GM12878 (cell line): ENCODE measurements around the gene COL4A2. TPM values are rescaled to one million over a fixed set of nuclear protein-coding genes. Genes with fewer than 3 reads are reported as not detected.

Experiments used
- ATAC-seq: fragments of 200-7000 bp; cut with Tn5 transposase; 3 replicates; pipeline ENCODE4 v1.9.1; 2020; ENCODE audit warnings: mild to moderate bottlenecking, moderate library complexity
- BruUV-seq: library from RNA; stranded (reverse); fragments of 400-500 nt; replicated peaks from 2 replicates; lab custom pipeline; 2021; lab: Mats Ljungman, UMichigan
- CTCF ChIA-PET: fragments of 300-600 bp; sonication (Branson Sonifier 250); formaldehyde crosslinking; extraction: SDS; loops from one replicate; lab custom pipeline; 2021; ENCODE audit warnings: inconsistent platforms; lab: Yijun Ruan, JAX
- POLR2A ChIA-PET: fragments of 350-600 bp; formaldehyde crosslinking; extraction: SDS; loops from one replicate; lab custom pipeline; 2021; ENCODE audit warnings: inconsistent platforms; lab: Charles Lee
- RAD21 ChIA-PET: fragments of 300-600 bp; sonication (Branson Sonifier 250); formaldehyde crosslinking; loops from one replicate; lab custom pipeline; 2023; ENCODE audit warnings: antibody characterized with exemption; ENCODE audit not compliant: unreplicated experiment; lab: Charles Lee
- SMC1A ChIA-PET: fragments of 300-600 bp; sonication (Branson Sonifier 250); formaldehyde crosslinking; loops from one replicate; lab custom pipeline; 2023; ENCODE audit not compliant: unreplicated experiment, uncharacterized antibody; lab: Charles Lee
- DNase-seq: peaks from one replicate; pipeline ENCODE4 v3.0.0-alpha.2; 2011; ENCODE audit warnings: low read depth, low spot score
- FAIRE-seq: peaks from 3 replicates; lab custom pipeline; 2011; peaks lifted over from hg19 to GRCh38; lab: Jason Lieb, UNC
- H2AFZ ChIP-seq: 2 replicates; pipeline ENCODE4 v1.6.0; 2011; ENCODE audit warnings: low read depth, low read length, control low read depth; ENCODE audit not compliant: control insufficient read depth
- H3K27ac ChIP-seq: 2 replicates; pipeline ENCODE4 v1.5.1; 2011; ENCODE audit warnings: control low read depth; ENCODE audit not compliant: control insufficient read depth, insufficient read depth
- H3K27me3 ChIP-seq, 2 experiments: replicated peaks in 1 of 2; 2 replicates each; pipeline versions ENCODE4 v1.6.0 to v1.6.1; 2011; ENCODE audit warnings: low read length in 1 of 2; ENCODE audit not compliant: control insufficient read depth in 2 of 2, insufficient read depth in 2 of 2
- H3K36me3 ChIP-seq, 2 experiments: 2 replicates each; pipeline ENCODE4 v1.5.1; 2011; ENCODE audit warnings: low read length in 1 of 2; ENCODE audit not compliant: control insufficient read depth in 2 of 2, insufficient read depth in 2 of 2
- H3K4me1 ChIP-seq: 2 replicates; pipeline ENCODE4 v1.6.1; 2011; ENCODE audit warnings: mild to moderate bottlenecking, low read length, moderate library complexity, mixed read lengths; ENCODE audit not compliant: control insufficient read depth, insufficient read depth
- H3K4me2 ChIP-seq: 2 replicates; pipeline ENCODE4 v1.6.0; 2011; ENCODE audit warnings: control low read depth; ENCODE audit not compliant: control insufficient read depth, insufficient read depth
- H3K4me3 ChIP-seq: fragments of 200-600 bp; sonication (generic); 2 replicates; pipeline ENCODE4 v1.5.1; 2016
- H3K79me2 ChIP-seq: 2 replicates; pipeline ENCODE4 v1.6.0; 2011; ENCODE audit warnings: low read length; ENCODE audit not compliant: control insufficient read depth, insufficient read depth
- H3K9ac ChIP-seq: 2 replicates; pipeline ENCODE4 v1.8.0; 2011; ENCODE audit warnings: low read length, control low read depth, mixed read lengths; ENCODE audit not compliant: control insufficient read depth, insufficient read depth
- H3K9me3 ChIP-seq: replicated peaks from 3 replicates; pipeline ENCODE4 v1.5.1; 2011; ENCODE audit warnings: mild to moderate bottlenecking, low read length; ENCODE audit not compliant: control insufficient read depth, insufficient read depth
- H4K20me1 ChIP-seq: 2 replicates; pipeline ENCODE4 v1.6.0; 2011; ENCODE audit not compliant: control insufficient read depth, insufficient read depth
- ATF7 ChIP-seq: fragments of 450-650 bp; IDR thresholded peaks from 2 replicates; pipeline ENCODE4 v1.6.1; 2016; ENCODE audit warnings: low read depth, mild to moderate bottlenecking
- BACH1 ChIP-seq: fragments of 450-650 bp; IDR thresholded peaks from 2 replicates; pipeline ENCODE4 v1.6.1; 2017; ENCODE audit warnings: mild to moderate bottlenecking, borderline replicate concordance
- CEBPZ ChIP-seq: fragments of 150-350 bp; IDR thresholded peaks from 2 replicates; pipeline ENCODE4 v1.6.1; 2016; ENCODE audit warnings: low read depth, low read length
- CHD4 ChIP-seq: fragments of 200-600 bp; sonication (generic); IDR thresholded peaks from 2 replicates; pipeline ENCODE4 v1.6.1; 2016; ENCODE audit warnings: mild to moderate bottlenecking
- CREB1 ChIP-seq: IDR thresholded peaks from 2 replicates; pipeline ENCODE4 v1.6.1; 2012; ENCODE audit warnings: low read depth, mild to moderate bottlenecking, inconsistent platforms
- JUNB ChIP-seq: IDR thresholded peaks from 2 replicates; pipeline ENCODE4 v1.6.1; 2016; ENCODE audit warnings: antibody characterized with exemption, mild to moderate bottlenecking
- NR2C1 ChIP-seq: fragments of 450-650 bp; IDR thresholded peaks from 2 replicates; pipeline ENCODE4 v1.6.1; 2017; ENCODE audit warnings: antibody characterized with exemption, mild to moderate bottlenecking, moderate library complexity
- TCF12 ChIP-seq: IDR thresholded peaks from 2 replicates; pipeline ENCODE4 v1.6.1; 2011; ENCODE audit warnings: low read depth, mild to moderate bottlenecking, low read length
- USF2 ChIP-seq: IDR thresholded peaks from 2 replicates; pipeline ENCODE4 v1.6.1; 2011; ENCODE audit warnings: low read depth, low read length, improper control_type of control experiment, borderline replicate concordance
- ZNF207 ChIP-seq: fragments of 450-650 bp; IDR thresholded peaks from 2 replicates; pipeline ENCODE4 v1.6.1; 2014; ENCODE audit warnings: antibody characterized with exemption, mild to moderate bottlenecking, borderline replicate concordance
- ZZZ3 ChIP-seq: IDR thresholded peaks from 2 replicates; pipeline ENCODE4 v1.6.1; 2011; ENCODE audit warnings: low read depth; ENCODE audit not compliant: control insufficient read depth, insufficient read length
- WGBS: methylation state at CpG from one replicate; pipeline ENCODE4 v1.1.6; 2016; ENCODE audit warnings: low lambda C conversion rate; ENCODE audit not compliant: insufficient replicate concordance, insufficient coverage; ENCODE audit errors: missing lambda C conversion rate; 5-methylcytosine and 5-hydroxymethylcytosine counted together
- in situ Hi-C: fragments of 300-500 bp; cut with MboI; formaldehyde crosslinking; loops from 9 replicates; pipeline ENCODE4 v1.14.3; 2018; ENCODE audit warnings: mixed read lengths
- intact Hi-C: fragments of 100-400 bp; cut with micrococcal nuclease; formaldehyde crosslinking; loops from one replicate; pipeline ENCODE4 v1.14.2; 2022; ENCODE audit not compliant: unreplicated experiment
- polyA plus RNA-seq, 11 experiments: library from polyadenylated mRNA; depleted of rRNA in 4 of 11; unstranded in 6 of 11; stranded (reverse) in 5 of 11; fragments of >200 nt; fragmentation: Nextera tagmentation in 4 of 11; fragmentation: Illumina TruSeq in 1 of 11; extraction: Ambion mirVana in 4 of 11; extraction: Trizol in 1 of 11; gene quantifications; 1 replicate in 1 of 11; 2 replicates in 10 of 11; pipeline versions ENCODE4 v1.2.1 to v1.2.3, GENCODE V29; 2011 to 2016; ENCODE audit warnings: inconsistent platforms in 2 of 11, missing spikeins in 2 of 11, low read depth in 1 of 11
- total RNA-seq, 4 experiments: library from RNA; depleted of rRNA in 3 of 4; stranded (reverse); fragments of >200 nt in 3 of 4; fragmentation: Illumina TruSeq in 1 of 4; extraction: Trizol in 1 of 4; gene quantifications; 2 replicates each; pipeline versions ENCODE4 v1.2.1 to v1.2.3, GENCODE V29; 2013 to 2021
- TF ChIP-seq, protein P1 (sequence below): fragments of 450-650 bp; IDR thresholded peaks from 2 replicates; pipeline ENCODE4 v1.6.1; 2014; ENCODE audit warnings: mild to moderate bottlenecking
- TF ChIP-seq, protein P2 (sequence below): fragments of 150-350 bp; IDR thresholded peaks from 2 replicates; pipeline ENCODE4 v1.6.1; 2014; ENCODE audit warnings: mild to moderate bottlenecking, low read depth, low read length
- TF ChIP-seq, protein P3 (sequence below): IDR thresholded peaks from 2 replicates; pipeline ENCODE4 v1.6.1; 2011; ENCODE audit warnings: borderline replicate concordance, low read depth, mild to moderate bottlenecking, moderate library complexity, low read length; ENCODE audit not compliant: insufficient read depth, poor library complexity, severe bottlenecking

COL4A2 gene
- total and polyA plus RNA-seq, 10 of the 15 experiments (the other 5 are each of a cell fraction or from before 2014, with no cell fraction given), result 0.16 to 1.6 (median 0.62) TPM; not detected in 3

DNA sequence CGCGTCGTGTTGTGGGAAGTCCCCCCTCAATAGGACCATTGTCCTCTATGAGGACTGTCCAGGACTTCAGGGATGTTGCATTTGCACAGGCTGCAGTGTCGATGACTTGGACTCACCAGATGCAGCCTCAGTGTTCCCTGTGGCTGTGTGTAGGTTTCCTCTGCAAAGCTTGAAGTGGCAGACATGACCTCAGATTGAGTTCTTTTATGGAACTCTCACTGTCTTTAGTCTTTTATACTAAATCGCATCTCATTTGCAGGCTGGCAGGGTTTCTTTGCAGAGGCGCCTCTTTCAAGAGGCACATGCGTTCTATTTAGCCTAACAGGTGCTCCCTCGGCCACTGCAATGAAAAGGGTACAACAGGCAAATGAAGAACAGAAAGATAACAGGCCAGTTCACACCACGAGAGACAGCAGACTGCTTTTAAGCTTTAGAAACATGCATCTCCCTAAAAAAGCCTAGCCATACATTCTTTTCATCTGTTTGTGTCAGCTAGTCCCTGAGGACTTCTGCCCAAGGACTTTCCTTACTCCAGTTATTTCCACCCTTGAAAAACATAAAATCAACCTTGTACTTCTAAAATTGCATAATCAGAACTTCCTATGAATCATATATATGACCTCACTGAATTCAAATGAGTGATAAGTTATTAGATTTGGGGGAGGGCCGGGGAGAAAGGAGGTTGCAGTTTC, 136.0 kb downstream of the COL4A2 start:
- Histone ChIP-seq H3K27ac (peak overlapping the region; percentile 45; the same call in 1 of the 2 replicates), H3K79me2 (no peaks in the 10 kb centered on the region), H2AFZ (no peak overlapping the region), H3K4me3 (no peak overlapping the region), H3K9me3 (no peaks in the 10 kb centered on the region), H3K27me3 (no peaks in the 10 kb centered on the region), H3K9ac (no peak overlapping the region), H3K4me2 (peak overlapping the region; percentile 81; the same call in 1 of the 2 replicates), H4K20me1 (no peaks in the 10 kb centered on the region)
- intact Hi-C loops, result loop anchor here (10.0 kb wide), 1 partner anchor 472 kb away; the partner anchor contains the start of gene ANKRD10
- RAD21 ChIA-PET, result interaction anchor here (1.1 to 2.7 kb wide), 17 partner anchors 13 to 1481 kb away, joined by 3 to 66 read pairs (median 5); no protein-coding TSS in a partner anchor
- SMC1A ChIA-PET, result interaction anchor here (0.6 to 2.8 kb wide), 21 partner anchors 11 to 321 kb away, joined by 3 to 91 read pairs (median 4); no protein-coding TSS in a partner anchor
- no TSS peak for BruUV-seq
- 31% methylated on average over 10 of the region's 10 CpGs for WGBS
- in situ Hi-C loops, result no loop called here
- CTCF ChIA-PET, result interaction anchor here (0.9 to 3.6 kb wide), 25 partner anchors 11 to 329 kb away, joined by 3 to 138 read pairs (median 7); no protein-coding TSS in a partner anchor
- FAIRE-seq (peak; percentile 18), ATAC-seq (peak; percentile 7; the same call in 1 of the 3 replicates)
- TF ChIP-seq USF2 (no peak), CREB1 (0 out of 2 replicates have a peak, but pooled peaks have one; percentile 9), ATF7 (0 out of 2 replicates have a peak, but pooled peaks have one; percentile 17), ZNF207 (no peak), CEBPZ (no peak), NR2C1 (no peak), TCF12 (no peak), CHD4 (no peak), BACH1 (no peak), ZZZ3 (no peak), JUNB (peak; percentile 45)
- TF ChIP-seq, protein P1, sequence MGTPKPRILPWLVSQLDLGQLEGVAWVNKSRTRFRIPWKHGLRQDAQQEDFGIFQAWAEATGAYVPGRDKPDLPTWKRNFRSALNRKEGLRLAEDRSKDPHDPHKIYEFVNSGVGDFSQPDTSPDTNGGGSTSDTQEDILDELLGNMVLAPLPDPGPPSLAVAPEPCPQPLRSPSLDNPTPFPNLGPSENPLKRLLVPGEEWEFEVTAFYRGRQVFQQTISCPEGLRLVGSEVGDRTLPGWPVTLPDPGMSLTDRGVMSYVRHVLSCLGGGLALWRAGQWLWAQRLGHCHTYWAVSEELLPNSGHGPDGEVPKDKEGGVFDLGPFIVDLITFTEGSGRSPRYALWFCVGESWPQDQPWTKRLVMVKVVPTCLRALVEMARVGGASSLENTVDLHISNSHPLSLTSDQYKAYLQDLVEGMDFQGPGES, result no peak
- TF ChIP-seq, protein P2, sequence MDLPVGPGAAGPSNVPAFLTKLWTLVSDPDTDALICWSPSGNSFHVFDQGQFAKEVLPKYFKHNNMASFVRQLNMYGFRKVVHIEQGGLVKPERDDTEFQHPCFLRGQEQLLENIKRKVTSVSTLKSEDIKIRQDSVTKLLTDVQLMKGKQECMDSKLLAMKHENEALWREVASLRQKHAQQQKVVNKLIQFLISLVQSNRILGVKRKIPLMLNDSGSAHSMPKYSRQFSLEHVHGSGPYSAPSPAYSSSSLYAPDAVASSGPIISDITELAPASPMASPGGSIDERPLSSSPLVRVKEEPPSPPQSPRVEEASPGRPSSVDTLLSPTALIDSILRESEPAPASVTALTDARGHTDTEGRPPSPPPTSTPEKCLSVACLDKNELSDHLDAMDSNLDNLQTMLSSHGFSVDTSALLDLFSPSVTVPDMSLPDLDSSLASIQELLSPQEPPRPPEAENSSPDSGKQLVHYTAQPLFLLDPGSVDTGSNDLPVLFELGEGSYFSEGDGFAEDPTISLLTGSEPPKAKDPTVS, result no peak
- TF ChIP-seq, protein P3, sequence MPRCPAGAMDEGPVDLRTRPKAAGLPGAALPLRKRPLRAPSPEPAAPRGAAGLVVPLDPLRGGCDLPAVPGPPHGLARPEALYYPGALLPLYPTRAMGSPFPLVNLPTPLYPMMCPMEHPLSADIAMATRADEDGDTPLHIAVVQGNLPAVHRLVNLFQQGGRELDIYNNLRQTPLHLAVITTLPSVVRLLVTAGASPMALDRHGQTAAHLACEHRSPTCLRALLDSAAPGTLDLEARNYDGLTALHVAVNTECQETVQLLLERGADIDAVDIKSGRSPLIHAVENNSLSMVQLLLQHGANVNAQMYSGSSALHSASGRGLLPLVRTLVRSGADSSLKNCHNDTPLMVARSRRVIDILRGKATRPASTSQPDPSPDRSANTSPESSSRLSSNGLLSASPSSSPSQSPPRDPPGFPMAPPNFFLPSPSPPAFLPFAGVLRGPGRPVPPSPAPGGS, result no peak
- TF ChIP-seq, all 136 proteins: peak for 3
- peaks cover 41% of the 10 kb centered on the region for H3K4me1 ChIP-seq
- DNase-seq, result no peak
- POLR2A ChIA-PET, result interaction anchor here (2.2 kb wide), 1 partner anchor 220 kb away, joined by 6 read pairs; no protein-coding TSS in a partner anchor
- no peaks in the 10 kb centered on the region for H3K36me3 ChIP-seq
